ENCODE results near the gene THY1. TPM values are rescaled to one million over a fixed set of nuclear protein-coding genes. Genes with fewer than 3 reads are reported as not detected.
"Not testable (repeated sequence)": the region's sequence is repeated elsewhere in the genome, so short reads cannot be mapped to it uniquely, and the experiment has no call there.

THY1 gene
- total and polyA plus RNA-seq, 4 experiments from 2014 or later = not detected

- H3K4me3 Mint-ChIP-seq = no peak overlapping the region
- intact Hi-C loops (cut with micrococcal nuclease) = no loop called here
- peaks cover 16 to 35% of the 10 kb centered on the region in 2 donors for H3K27me3 Mint-ChIP-seq
- H3K4me1 ChIP-seq (ENCODE audit: insufficient read depth, low read length) = no peaks in the 10 kb centered on the region
- POLR2A ChIA-PET (ENCODE audit: partially characterized antibody) = no interaction called here
- peaks cover 2 to 56% (median 39%) of the 10 kb centered on the region in 8 donors for H3K9me3 Mint-ChIP-seq
- H3K27me3 ChIP-seq (ENCODE audit: insufficient read depth, low read length) = peaks cover 5% of the 10 kb centered on the region
- H3K27ac Mint-ChIP-seq = no peak overlapping the region
- CTCF ChIA-PET (ENCODE audit: partially characterized antibody) = no interaction called here
- H3K4me3 ChIP-seq (ENCODE audit: low read length in 2 of 2) = no peak overlapping the region
- no peaks in the 10 kb centered on the region for H3K4me1 Mint-ChIP-seq
- H3K27ac ChIP-seq (ENCODE audit: low read depth, low read length) = no peak overlapping the region
- no peak for DNase-seq
- peaks cover 1 to 6% of the 10 kb centered on the region in 2 donors for H3K36me3 Mint-ChIP-seq
- H3K9me3 ChIP-seq (ENCODE audit: control insufficient read depth in 1 of 2, low read length in 2 of 2) = peaks cover 0 to 7% of the 10 kb centered on the region in 2 donors
- H3K36me3 ChIP-seq (ENCODE audit: insufficient read depth, low read length) = no peaks in the 10 kb centered on the region
Measured at GRCh38 chr11:119397740-119398139, 25.2 kb downstream of the THY1 start.

GRCh38 chr11:119396835-119397234 lies 26.1 kb downstream of the THY1 start:
- Histone ChIP-seq H3K27me3 (ENCODE audit: insufficient read depth, low read length) (peaks cover 5% of the 10 kb centered on the region), H3K36me3 (ENCODE audit: insufficient read depth, low read length) (no peaks in the 10 kb centered on the region), H3K9me3 (ENCODE audit: control insufficient read depth in 1 of 2, low read length in 2 of 2) (peaks cover 0 to 7% of the 10 kb centered on the region in 2 donors), H3K27ac (ENCODE audit: low read depth, low read length) (no peak overlapping the region), H3K4me1 (ENCODE audit: insufficient read depth, low read length) (no peaks in the 10 kb centered on the region), H3K4me3 (ENCODE audit: low read length in 2 of 2) (no peak overlapping the region)
- POLR2A ChIA-PET (ENCODE audit: partially characterized antibody) = no interaction called here
- no peak overlapping the region for H3K4me3 Mint-ChIP-seq
- H3K36me3 Mint-ChIP-seq = peaks cover 1 to 6% of the 10 kb centered on the region in 2 donors
- no peak overlapping the region for H3K27ac Mint-ChIP-seq
- H3K27me3 Mint-ChIP-seq = peaks cover 14 to 31% of the 10 kb centered on the region in 2 donors
- no peak for DNase-seq
- CTCF ChIA-PET (ENCODE audit: partially characterized antibody) = no interaction called here
- H3K9me3 Mint-ChIP-seq = peaks cover 2 to 51% (median 38%) of the 10 kb centered on the region in 8 donors
- H3K4me1 Mint-ChIP-seq = no peaks in the 10 kb centered on the region
- intact Hi-C loops (cut with micrococcal nuclease) = no loop called here

- no peak overlapping the region for H3K4me3 Mint-ChIP-seq
- intact Hi-C loops (cut with micrococcal nuclease) = no loop called here
- POLR2A ChIA-PET (ENCODE audit: partially characterized antibody) = no interaction called here
- DNase-seq = no peak
- Histone ChIP-seq H3K9me3 (ENCODE audit: control insufficient read depth in 1 of 2, low read length in 2 of 2) (no peaks in the 10 kb centered on the region), H3K4me1 (ENCODE audit: insufficient read depth, low read length) (no peaks in the 10 kb centered on the region), H3K36me3 (ENCODE audit: insufficient read depth, low read length) (no peaks in the 10 kb centered on the region), H3K4me3 (ENCODE audit: low read length in 2 of 2) (no peak overlapping the region), H3K27ac (ENCODE audit: low read depth, low read length) (no peak overlapping the region), H3K27me3 (ENCODE audit: insufficient read depth, low read length) (peaks cover 5% of the 10 kb centered on the region)
- H3K9me3 Mint-ChIP-seq = peaks cover 0 to 1% (median 0%) of the 10 kb centered on the region in 8 donors
- H3K27ac Mint-ChIP-seq = no peak overlapping the region
- peaks cover 15 to 29% of the 10 kb centered on the region in 2 donors for H3K27me3 Mint-ChIP-seq
- CTCF ChIA-PET (ENCODE audit: partially characterized antibody) = no interaction called here
- no peaks in the 10 kb centered on the region for H3K4me1 Mint-ChIP-seq
- no peaks in the 10 kb centered on the region for H3K36me3 Mint-ChIP-seq
Measured at GRCh38 chr11:119391275-119391674, 31.7 kb downstream of the THY1 start.

GRCh38 chr11:119389611-119390254 lies 33.2 kb downstream of the THY1 start:
- Mint-ChIP-seq H3K27ac (peak overlapping the region in 1 of 7 donors; percentile 16), H3K4me3 (no peak overlapping the region), H3K27me3 (peaks cover 9 to 24% of the 10 kb centered on the region in 2 donors), H3K4me1 (no peaks in the 10 kb centered on the region), H3K36me3 (no peaks in the 10 kb centered on the region), H3K9me3 (peaks cover 0 to 1% (median 0%) of the 10 kb centered on the region in 8 donors)
- Histone ChIP-seq H3K4me1 (ENCODE audit: insufficient read depth, low read length) (no peaks in the 10 kb centered on the region), H3K27ac (ENCODE audit: low read depth, low read length) (no peak overlapping the region), H3K4me3 (ENCODE audit: low read length in 2 of 2) (no peak overlapping the region), H3K9me3 (ENCODE audit: control insufficient read depth in 1 of 2, low read length in 2 of 2) (no peaks in the 10 kb centered on the region), H3K27me3 (ENCODE audit: insufficient read depth, low read length) (peaks cover 2% of the 10 kb centered on the region), H3K36me3 (ENCODE audit: insufficient read depth, low read length) (no peaks in the 10 kb centered on the region)
- intact Hi-C loops (cut with micrococcal nuclease) = no loop called here
- ChIA-PET POLR2A (ENCODE audit: partially characterized antibody) (no interaction called here), CTCF (ENCODE audit: partially characterized antibody) (no interaction called here)
- DNase-seq = peak in 1 of 5 donors; percentile 10

DNA sequence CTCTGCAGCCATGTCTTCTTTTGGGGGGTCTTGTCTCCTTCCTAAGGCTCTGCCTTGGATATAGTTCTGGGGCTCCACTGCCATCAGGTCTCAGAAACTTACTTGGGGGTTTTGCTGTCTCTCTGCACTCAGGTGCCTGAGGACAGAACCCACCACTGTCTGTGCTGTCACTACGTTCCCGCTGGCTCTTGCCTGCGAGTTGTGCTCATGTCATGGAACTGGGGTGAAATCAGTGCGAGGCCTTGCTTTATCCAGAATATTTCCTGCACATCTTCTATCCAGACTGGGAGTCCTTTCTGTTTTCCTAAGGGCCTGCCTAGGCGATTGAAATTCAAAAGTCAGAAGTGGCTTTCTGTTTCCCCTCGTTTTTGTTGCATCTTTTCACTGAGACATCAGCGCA lies 34.9 kb downstream of the THY1 start:
- H3K27ac ChIP-seq (ENCODE audit: low read depth, low read length) = no peak overlapping the region
- Mint-ChIP-seq H3K36me3 (no peaks in the 10 kb centered on the region), H3K4me1 (no peaks in the 10 kb centered on the region), H3K4me3 (no peak overlapping the region), H3K27me3 (peaks cover 8 to 17% of the 10 kb centered on the region in 2 donors), H3K27ac (no peak overlapping the region), H3K9me3 (peaks cover 0 to 1% (median 0%) of the 10 kb centered on the region in 8 donors)
- no peak for DNase-seq
- H3K9me3 ChIP-seq (ENCODE audit: control insufficient read depth in 1 of 2, low read length in 2 of 2) = no peaks in the 10 kb centered on the region
- no peaks in the 10 kb centered on the region for H3K36me3 ChIP-seq (ENCODE audit: insufficient read depth, low read length)
- H3K27me3 ChIP-seq (ENCODE audit: insufficient read depth, low read length) = no peaks in the 10 kb centered on the region
- POLR2A ChIA-PET (ENCODE audit: partially characterized antibody) = no interaction called here
- no peak overlapping the region for H3K4me3 ChIP-seq (ENCODE audit: low read length in 2 of 2)
- intact Hi-C loops (cut with micrococcal nuclease) = no loop called here
- no peaks in the 10 kb centered on the region for H3K4me1 ChIP-seq (ENCODE audit: insufficient read depth, low read length)
- CTCF ChIA-PET (ENCODE audit: partially characterized antibody) = no interaction called here

- ChIA-PET POLR2A (ENCODE audit: partially characterized antibody) (no interaction called here), CTCF (ENCODE audit: partially characterized antibody) (interaction anchor here (1.2 to 13.9 kb wide), 5 partner anchors 14 to 60 kb away, joined by 3 to 179 read pairs (median 5); no protein-coding TSS in a partner anchor)
- no peaks in the 10 kb centered on the region for H3K9me3 Mint-ChIP-seq
- no peaks in the 10 kb centered on the region for H3K36me3 ChIP-seq (ENCODE audit: insufficient read depth, low read length)
- intact Hi-C loops (cut with micrococcal nuclease) = no loop called here
- peaks cover 17% of the 10 kb centered on the region for H3K4me1 ChIP-seq (ENCODE audit: insufficient read depth, low read length)
- H3K4me1 Mint-ChIP-seq = peaks cover 0 to 9% (median 6%) of the 10 kb centered on the region in 4 donors
- no peak overlapping the region for H3K4me3 ChIP-seq (ENCODE audit: low read length in 2 of 2)
- H3K27me3 ChIP-seq (ENCODE audit: insufficient read depth, low read length) = no peaks in the 10 kb centered on the region
- H3K27ac ChIP-seq (ENCODE audit: low read depth, low read length) = no peak overlapping the region
- no peaks in the 10 kb centered on the region for H3K9me3 ChIP-seq (ENCODE audit: control insufficient read depth in 1 of 2, low read length in 2 of 2)
- H3K27ac Mint-ChIP-seq = no peak overlapping the region
- no peaks in the 10 kb centered on the region for H3K36me3 Mint-ChIP-seq
- DNase-seq = no peak
- H3K4me3 Mint-ChIP-seq = no peak overlapping the region
- peaks cover 3 to 9% of the 10 kb centered on the region in 2 donors for H3K27me3 Mint-ChIP-seq
Measured at GRCh38 chr11:119384332-119384731, 38.6 kb downstream of the THY1 start.

- DNase-seq; H3K9me3 ChIP-seq (ENCODE audit: control insufficient read depth in 1 of 2, low read length in 2 of 2); H3K9me3 Mint-ChIP-seq; H3K27me3 Mint-ChIP-seq; H3K4me3 Mint-ChIP-seq; H3K36me3 ChIP-seq (ENCODE audit: insufficient read depth, low read length); H3K27ac ChIP-seq (ENCODE audit: low read depth, low read length); H3K4me1 Mint-ChIP-seq; H3K27me3 ChIP-seq (ENCODE audit: insufficient read depth, low read length); H3K36me3 Mint-ChIP-seq; H3K4me3 ChIP-seq (ENCODE audit: low read length in 2 of 2); H3K27ac Mint-ChIP-seq; intact Hi-C loops (cut with micrococcal nuclease): not testable (repeated sequence)
- POLR2A ChIA-PET (ENCODE audit: partially characterized antibody) = interaction anchor here (0.6 to 2.3 kb wide), 2 partner anchors 26 to 41 kb away, joined by 3 to 16 read pairs; no protein-coding TSS in a partner anchor
- CTCF ChIA-PET (ENCODE audit: partially characterized antibody) = interaction anchor here (1.6 to 13.9 kb wide), 3 partner anchors 10 to 26 kb away, joined by 6 to 179 read pairs (median 6); no protein-coding TSS in a partner anchor
- H3K4me1 ChIP-seq (ENCODE audit: insufficient read depth, low read length) = peaks cover 17% of the 10 kb centered on the region
Measured at GRCh38 chr11:119382513-119382912, 40.5 kb downstream of the THY1 start.

Data from CD4-positive, alpha-beta memory T cell (primary cell).